H9 (cell line): Measurements from ENCODE around the gene CDCP1. TPM values are rescaled to one million over a fixed set of nuclear protein-coding genes. Genes with fewer than 3 reads are reported as not detected.

Source experiments
- DNase-seq: peaks from one replicate; pipeline ENCODE4 v3.0.0-alpha.2; 2017
- H2AFZ ChIP-seq: one replicate; pipeline ENCODE4 v1.6.1; 2013; ENCODE audit warnings: mild to moderate bottlenecking, low read length, control low read depth, moderate library complexity
- H2AK5ac ChIP-seq: 2 replicates; pipeline ENCODE4 v1.6.1; 2013; ENCODE audit warnings: low read length, control low read depth, mixed read lengths; ENCODE audit not compliant: insufficient read length
- H2BK120ac ChIP-seq: one replicate; pipeline ENCODE4 v1.6.1; 2013; ENCODE audit warnings: low read depth, mild to moderate bottlenecking, low read length, control low read depth, inconsistent platforms; ENCODE audit not compliant: poor library complexity, severe bottlenecking
- H2BK12ac ChIP-seq: 2 replicates; pipeline ENCODE4 v1.6.1; 2013; ENCODE audit warnings: low read length, control low read depth, mixed read lengths, low read depth; ENCODE audit not compliant: insufficient read length
- H2BK15ac ChIP-seq: 2 replicates; pipeline ENCODE4 v1.6.1; 2013; ENCODE audit warnings: low read depth, low read length, control low read depth
- H2BK20ac ChIP-seq: one replicate; pipeline ENCODE4 v1.6.1; 2013; ENCODE audit warnings: low read depth, mild to moderate bottlenecking, low read length, control low read depth, inconsistent platforms; ENCODE audit not compliant: poor library complexity, severe bottlenecking
- H2BK5ac ChIP-seq: 2 replicates; pipeline ENCODE4 v1.6.1; 2013; ENCODE audit warnings: low read length, control low read depth, mixed read lengths; ENCODE audit not compliant: insufficient read length
- H3K14ac ChIP-seq: 2 replicates; pipeline ENCODE4 v1.6.1; 2013; ENCODE audit warnings: low read length, control low read depth; ENCODE audit not compliant: insufficient read depth
- H3K18ac ChIP-seq: 2 replicates; pipeline ENCODE4 v1.6.1; 2013; ENCODE audit warnings: low read depth, mild to moderate bottlenecking, mixed read lengths, low read length, control low read depth; ENCODE audit not compliant: insufficient read length
- H3K23ac ChIP-seq: 2 replicates; pipeline ENCODE4 v1.6.1; 2013; ENCODE audit warnings: low read length, control low read depth, mixed read lengths, low read depth; ENCODE audit not compliant: insufficient read length
- H3K23me2 ChIP-seq: 2 replicates; pipeline ENCODE4 v1.6.1; 2013; ENCODE audit warnings: low read depth, mild to moderate bottlenecking, mixed read lengths, low read length, control low read depth; ENCODE audit not compliant: insufficient read length, poor library complexity, severe bottlenecking
- H3K27ac ChIP-seq: 2 replicates; pipeline ENCODE4 v1.5.1; 2013; ENCODE audit warnings: low read length, control low read depth, mixed read lengths, low read depth; ENCODE audit not compliant: insufficient read length
- H3K27me3 ChIP-seq: 2 replicates; pipeline ENCODE4 v1.6.1; 2013; ENCODE audit warnings: low read length, control low read depth, inconsistent platforms; ENCODE audit not compliant: insufficient read depth
- H3K4ac ChIP-seq: 2 replicates; pipeline ENCODE4 v1.6.1; 2013; ENCODE audit warnings: low read depth, mild to moderate bottlenecking, control low read depth, inconsistent platforms, low read length, moderate library complexity
- H3K4me1 ChIP-seq: 2 replicates; pipeline ENCODE4 v1.6.1; 2013; ENCODE audit warnings: low read length, control low read depth, inconsistent platforms; ENCODE audit not compliant: insufficient read depth
- H3K4me2 ChIP-seq: 2 replicates; pipeline ENCODE4 v1.6.1; 2013; ENCODE audit warnings: low read length, control low read depth, mixed read lengths; ENCODE audit not compliant: insufficient read length, insufficient read depth
- H3K56ac ChIP-seq: 2 replicates; pipeline ENCODE4 v1.6.1; 2013; ENCODE audit warnings: low read depth, mild to moderate bottlenecking, mixed read lengths, low read length, control low read depth; ENCODE audit not compliant: insufficient read length
- H3K79me1 ChIP-seq: 2 replicates; pipeline ENCODE4 v1.6.1; 2013; ENCODE audit warnings: low read depth, mild to moderate bottlenecking, moderate library complexity, low read length, control low read depth, inconsistent platforms; ENCODE audit not compliant: insufficient read depth, poor library complexity, severe bottlenecking
- H3K79me2 ChIP-seq: 2 replicates; pipeline ENCODE4 v1.6.1; 2013; ENCODE audit warnings: low read length, control low read depth, inconsistent platforms; ENCODE audit not compliant: insufficient read depth
- H3K9ac ChIP-seq: 2 replicates; pipeline ENCODE4 v1.6.1; 2013; ENCODE audit warnings: low read length, control low read depth, mixed read lengths; ENCODE audit not compliant: insufficient read length; ENCODE audit errors: extremely low read depth
- H3K9me3 ChIP-seq: one replicate; pipeline ENCODE4 v1.6.1; 2013; ENCODE audit warnings: low read depth, low read length, inconsistent platforms; ENCODE audit not compliant: control insufficient read depth
- H3T11ph ChIP-seq: one replicate; pipeline ENCODE4 v1.6.1; 2013; ENCODE audit warnings: mild to moderate bottlenecking, low read length, control low read depth, inconsistent platforms
- H4K20me1 ChIP-seq: one replicate; pipeline ENCODE4 v1.6.1; 2013; ENCODE audit not compliant: control insufficient read depth, insufficient read length, insufficient read depth
- H4K5ac ChIP-seq: 2 replicates; pipeline ENCODE4 v1.6.1; 2013; ENCODE audit warnings: low read depth, mild to moderate bottlenecking, mixed read lengths, low read length, control low read depth; ENCODE audit not compliant: insufficient read length
- H4K8ac ChIP-seq: replicated peaks from 2 replicates; pipeline ENCODE4 v1.6.1; 2013; ENCODE audit warnings: low read length, control low read depth, mixed read lengths, low read depth; ENCODE audit not compliant: insufficient read length
- H4K91ac ChIP-seq: 2 replicates; pipeline ENCODE4 v1.6.1; 2013; ENCODE audit warnings: low read depth, mild to moderate bottlenecking, moderate library complexity, mixed read lengths, low read length, control low read depth; ENCODE audit not compliant: insufficient read length
- H3K27ac Mint-ChIP-seq, 3 experiments: 2 replicates in 2 of 3; 3 replicates in 1 of 3; pipeline ENCODE4 v1.8.0; 2020 to 2021; ENCODE audit warnings: mixed read lengths in 3 of 3, mild to moderate bottlenecking in 1 of 3, moderate library complexity in 1 of 3
- H3K27me3 Mint-ChIP-seq: 2 replicates; pipeline ENCODE4 v1.8.0; 2021; ENCODE audit warnings: low read depth, mild to moderate bottlenecking, moderate library complexity, mixed read lengths
- H3K36me3 Mint-ChIP-seq, 3 experiments: 2 replicates in 2 of 3; 3 replicates in 1 of 3; pipeline ENCODE4 v1.8.0; 2020 to 2021; ENCODE audit warnings: low read depth in 3 of 3, mixed read lengths in 3 of 3; ENCODE audit not compliant: insufficient read depth in 1 of 3
- H3K4me1 Mint-ChIP-seq, 2 experiments: 2 replicates each; pipeline ENCODE4 v1.8.0; 2020; ENCODE audit warnings: mixed read lengths in 2 of 2
- H3K4me3 Mint-ChIP-seq, 2 experiments: 2 replicates in 1 of 2; 3 replicates in 1 of 2; pipeline ENCODE4 v1.8.0; 2020 to 2021; ENCODE audit warnings: mild to moderate bottlenecking in 2 of 2, mixed read lengths in 2 of 2, moderate library complexity in 1 of 2
- H3K9me3 Mint-ChIP-seq, 2 experiments: 2 replicates in 1 of 2; 3 replicates in 1 of 2; pipeline ENCODE4 v1.8.0; 2020; ENCODE audit warnings: mild to moderate bottlenecking in 2 of 2, mixed read lengths in 2 of 2, moderate library complexity in 1 of 2
- CTCF ChIP-seq: fragments of 200-600 bp; sonication (generic); conservative IDR thresholded peaks from 3 replicates; pipeline ENCODE4 v1.8.0; 2021; ENCODE audit warnings: antibody characterized with exemption, mild to moderate bottlenecking
- WGBS: extraction: QIAGEN DNeasy Blood & Tissue Kit; methylation state at CpG from one replicate; pipeline ENCODE4 v1.1.7; 2013; ENCODE audit warnings: missing lambda C conversion rate, low lambda C conversion rate, mixed read lengths; ENCODE audit not compliant: insufficient read length; ENCODE audit errors: extremely low coverage; 5-methylcytosine and 5-hydroxymethylcytosine counted together
- total RNA-seq: library from RNA; stranded (reverse); gene quantifications from 2 replicates; pipeline ENCODE4 v1.2.1, GENCODE V29; 2021

The CDCP1 gene
- total RNA-seq, 1 experiment from 2014 or later = 12.9 TPM

- H3K27ac ChIP-seq = no peak overlapping the region
- Mint-ChIP-seq H3K4me1 (peaks cover 24 to 27% of the 10 kb centered on the region in 2 experiments), H3K27ac (no peak overlapping the region), H3K36me3 (no peaks in the 10 kb centered on the region), H3K9me3 (peaks cover 0 to 3% of the 10 kb centered on the region in 2 experiments; a peak in 1 of 5 replicates), H3K4me3 (no peak overlapping the region), H3K27me3 (peaks cover 99% of the 10 kb centered on the region)
- H2AK5ac ChIP-seq = no peak overlapping the region
- peaks cover 27% of the 10 kb centered on the region; the same call in 1 of the 2 replicates for H3K27me3 ChIP-seq
- no peaks in the 10 kb centered on the region for H3K23me2 ChIP-seq
- no peak overlapping the region for H2BK20ac ChIP-seq
- H2BK12ac ChIP-seq = no peak overlapping the region
- H4K91ac ChIP-seq = no peak overlapping the region
- H3K4ac ChIP-seq = no peak overlapping the region
- no CpG with 5 or more reads among the region's 3 CpGs for WGBS
- no peak overlapping the region for H3K56ac ChIP-seq
- no peak overlapping the region for H3K4me2 ChIP-seq
- H3K4me1 ChIP-seq = peaks cover 2% of the 10 kb centered on the region; the same call in 1 of the 2 replicates
- DNase-seq = no peak
- no peak overlapping the region for H3K14ac ChIP-seq
- no peak overlapping the region for H2BK15ac ChIP-seq
- no peak overlapping the region for H2BK5ac ChIP-seq
- no peak overlapping the region for H4K5ac ChIP-seq
- no peak overlapping the region for H3K9ac ChIP-seq
- H3K18ac ChIP-seq = no peak overlapping the region
- H3T11ph ChIP-seq = no peak overlapping the region
- H2AFZ ChIP-seq = no peak overlapping the region
- H3K23ac ChIP-seq = no peak overlapping the region
- H4K8ac ChIP-seq = no peak overlapping the region
- no peaks in the 10 kb centered on the region for H3K79me2 ChIP-seq
- TF ChIP-seq CTCF = no peak
- no peaks in the 10 kb centered on the region for H3K9me3 ChIP-seq
- no peaks in the 10 kb centered on the region for H4K20me1 ChIP-seq
- no peaks in the 10 kb centered on the region for H3K79me1 ChIP-seq
- no peak overlapping the region for H2BK120ac ChIP-seq
These were observed 88.6 kb downstream of the CDCP1 start for GRCh38 chr3:45057557-45057956.
